CD14-positive monocyte (primary cell): Measurements from ENCODE around the gene SMIM43. TPM values are rescaled to one million over a fixed set of nuclear protein-coding genes. Genes with fewer than 3 reads are reported as not detected.

Source experiments
- DNase-seq, 3 donors: peaks; one replicate each; pipeline ENCODE4 v3.0.0-alpha.2; 2011 to 2022
- H2AFZ ChIP-seq: 2 replicates; pipeline ENCODE4 v1.6.0; 2012; ENCODE audit warnings: mild to moderate bottlenecking, low read depth, low read length, inconsistent platforms; ENCODE audit not compliant: insufficient read depth, poor library complexity, severe bottlenecking
- H3K27ac ChIP-seq, 2 donors: 1 replicate in 1 of 2; 2 replicates in 1 of 2; pipeline ENCODE4 v1.5.1; 2012 to 2013; ENCODE audit warnings: low read length in 2 of 2, control low read depth in 1 of 2, inconsistent platforms in 1 of 2, low read depth in 1 of 2, mild to moderate bottlenecking in 1 of 2
- H3K27me3 ChIP-seq, 2 donors: one replicate each; pipeline versions ENCODE4 v1.6.0 to v1.6.1; 2011 to 2013; ENCODE audit warnings: low read length in 2 of 2; ENCODE audit not compliant: control insufficient read depth in 2 of 2, insufficient read depth in 2 of 2
- H3K36me3 ChIP-seq, 2 donors: replicated peaks in 1 of 2; 1 replicate in 1 of 2; 2 replicates in 1 of 2; pipeline versions ENCODE4 v1.5.1 to v1.6.1; 2012 to 2013; ENCODE audit warnings: low read length in 2 of 2, control low read depth in 1 of 2, inconsistent platforms in 1 of 2, mild to moderate bottlenecking in 1 of 2; ENCODE audit not compliant: insufficient read depth in 2 of 2, control insufficient read depth in 1 of 2
- H3K4me1 ChIP-seq, 2 donors: 1 replicate in 1 of 2; 2 replicates in 1 of 2; pipeline versions ENCODE4 v1.5.1 to v1.6.1; 2012 to 2013; ENCODE audit warnings: low read length in 2 of 2, control low read depth in 1 of 2, inconsistent platforms in 1 of 2, mild to moderate bottlenecking in 1 of 2, moderate library complexity in 1 of 2; ENCODE audit not compliant: insufficient read depth in 2 of 2, control insufficient read depth in 1 of 2
- H3K4me2 ChIP-seq: replicated peaks from 2 replicates; pipeline ENCODE3; 2012; ENCODE audit warnings: low read length, moderate library complexity, mild to moderate bottlenecking; ENCODE audit not compliant: poor library complexity, severe bottlenecking; ENCODE audit errors: extremely low read depth
- H3K4me3 ChIP-seq, 3 experiments: fragments of 200-600 bp in 1 of 3; sonication (generic) in 1 of 3; replicated peaks in 1 of 3; 1 replicate in 2 of 3; 2 replicates in 1 of 3; pipeline ENCODE4 v1.5.1; 2011 to 2013; ENCODE audit warnings: low read length in 3 of 3, mild to moderate bottlenecking in 3 of 3, control low read depth in 2 of 3, low read depth in 2 of 3, inconsistent platforms in 1 of 3, moderate library complexity in 1 of 3
- H3K79me2 ChIP-seq: 2 replicates; pipeline ENCODE4 v1.6.0; 2012; ENCODE audit warnings: mild to moderate bottlenecking, control low read depth, inconsistent platforms, low read length, moderate library complexity; ENCODE audit not compliant: insufficient read depth
- H3K9ac ChIP-seq: 2 replicates; pipeline ENCODE4 v1.6.0; 2017; ENCODE audit warnings: low read length, mild to moderate bottlenecking; ENCODE audit not compliant: insufficient read depth, poor library complexity, severe bottlenecking
- H3K9me3 ChIP-seq, 2 donors: replicated peaks in 1 of 2; 1 replicate in 1 of 2; 2 replicates in 1 of 2; pipeline versions ENCODE4 v1.5.1 to v1.6.1; 2012 to 2013; ENCODE audit warnings: low read length in 2 of 2, control low read depth in 1 of 2; ENCODE audit not compliant: control insufficient read depth in 1 of 2, insufficient read depth in 1 of 2
- H4K20me1 ChIP-seq: 2 replicates; pipeline ENCODE4 v1.6.0; 2012; ENCODE audit warnings: mild to moderate bottlenecking, low read length, control low read depth, moderate library complexity; ENCODE audit not compliant: insufficient read depth
- H3K27ac Mint-ChIP-seq, 7 donors: one replicate each; pipeline ENCODE4 v1.8.0; 2020; ENCODE audit warnings: mild to moderate bottlenecking in 7 of 7, mixed read lengths in 7 of 7, moderate library complexity in 6 of 7, inconsistent platforms in 2 of 7
- H3K27me3 Mint-ChIP-seq, 3 donors: one replicate each; pipeline ENCODE4 v1.8.0; 2021 to 2022; ENCODE audit warnings: low read depth in 3 of 3, mild to moderate bottlenecking in 3 of 3, mixed read lengths in 3 of 3, moderate library complexity in 3 of 3, inconsistent platforms in 1 of 3
- H3K36me3 Mint-ChIP-seq, 2 donors: one replicate each; pipeline ENCODE4 v1.8.0; 2020; ENCODE audit warnings: mixed read lengths in 2 of 2, inconsistent platforms in 1 of 2, mild to moderate bottlenecking in 1 of 2
- H3K4me1 Mint-ChIP-seq: one replicate; pipeline ENCODE4 v1.8.0; 2020; ENCODE audit warnings: mild to moderate bottlenecking, mixed read lengths
- H3K4me3 Mint-ChIP-seq, 2 donors: one replicate each; pipeline ENCODE4 v1.8.0; 2020; ENCODE audit warnings: mild to moderate bottlenecking in 2 of 2, mixed read lengths in 2 of 2, moderate library complexity in 1 of 2
- H3K9me3 Mint-ChIP-seq, 7 donors: one replicate each; pipeline ENCODE4 v1.8.0; 2020 to 2022; ENCODE audit warnings: mixed read lengths in 7 of 7, mild to moderate bottlenecking in 6 of 7, moderate library complexity in 6 of 7, inconsistent platforms in 2 of 7
- CTCF ChIP-seq: fragments of 200-600 bp; IDR thresholded peaks from one replicate; pipeline ENCODE4 v1.8.0; 2022; ENCODE audit warnings: antibody characterized with exemption, mild to moderate bottlenecking
- WGBS: methylation state at CpG from one replicate; pipeline ENCODE4 v1.1.5; 2013; ENCODE audit warnings: missing lambda C conversion rate; ENCODE audit not compliant: insufficient coverage; 5-methylcytosine and 5-hydroxymethylcytosine counted together
- intact Hi-C, 2 donors: fragments of 100-400 bp; cut with micrococcal nuclease; formaldehyde crosslinking; loops; one replicate each; pipeline versions ENCODE4 v1.15.0 to v1.15.1; 2023
- polyA plus RNA-seq, 3 donors: library from polyadenylated mRNA; depleted of rRNA in 1 of 3; unstranded in 2 of 3; stranded (reverse) in 1 of 3; fragments of 300-500 nt in 2 of 3; fragments of >200 nt in 1 of 3; fragmentation: Illumina TruSeq in 2 of 3; gene quantifications; 1 replicate in 2 of 3; 2 replicates in 1 of 3; pipeline ENCODE4 v1.2.3, GENCODE V29; 2012 to 2021

SMIM43 gene
- polyA plus RNA-seq, 3 donors = not detected

GRCh38 chr4:121711263-121712000 is 53.5 kb downstream of the SMIM43 start:
- peaks cover 25 to 57% (median 36%) of the 10 kb centered on the region in 3 donors for H3K27me3 Mint-ChIP-seq
- H3K27ac ChIP-seq = no peak overlapping the region
- H3K79me2 ChIP-seq = no peaks in the 10 kb centered on the region
- H3K9ac ChIP-seq = peak overlapping the region; percentile 33
- intact Hi-C loops = no loop called here
- peaks cover 0 to 5% (median under 1%) of the 10 kb centered on the region in 7 donors for H3K9me3 Mint-ChIP-seq
- no peaks in the 10 kb centered on the region for H4K20me1 ChIP-seq
- H3K4me2 ChIP-seq = peak overlapping the region; percentile 53
- peak overlapping the region in 4 of 7 donors; percentile 16 to 42 (median 33) for H3K27ac Mint-ChIP-seq
- H3K9me3 ChIP-seq = no peaks in the 10 kb centered on the region
- no peaks in the 10 kb centered on the region for H3K36me3 ChIP-seq
- H3K4me1 ChIP-seq = peaks cover 0 to 4% of the 10 kb centered on the region in 2 donors
- peak overlapping the region; percentile 60 for H2AFZ ChIP-seq
- H3K4me3 ChIP-seq = peak overlapping the region in 2 of 3 experiments; percentile 1 to 56
- H3K4me3 Mint-ChIP-seq = peak overlapping the region; percentile 59 to 80
- peaks cover 10 to 35% of the 10 kb centered on the region in 2 donors for H3K27me3 ChIP-seq
- DNase-seq = peak; percentile 53 to 83 (median 61)
- H3K4me1 Mint-ChIP-seq = peaks cover 10% of the 10 kb centered on the region
- WGBS = 2% methylated on average over 17 of the region's 18 CpGs
- TF ChIP-seq CTCF = no peak
- no peaks in the 10 kb centered on the region for H3K36me3 Mint-ChIP-seq

GRCh38 chr4:121709766-121710405 is 55.1 kb downstream of the SMIM43 start:
- no peak overlapping the region for H3K27ac ChIP-seq
- Mint-ChIP-seq H3K4me1 (peaks cover 12% of the 10 kb centered on the region), H3K4me3 (peak overlapping the region in 1 of 2 donors; percentile 10), H3K27ac (no peak overlapping the region), H3K27me3 (peaks cover 21 to 52% (median 36%) of the 10 kb centered on the region in 3 donors), H3K9me3 (peaks cover 0 to 2% (median under 1%) of the 10 kb centered on the region in 7 donors), H3K36me3 (no peaks in the 10 kb centered on the region)
- peaks cover 0 to 4% of the 10 kb centered on the region in 2 donors for H3K4me1 ChIP-seq
- DNase-seq = no peak
- no peak overlapping the region for H3K9ac ChIP-seq
- no peaks in the 10 kb centered on the region for H3K9me3 ChIP-seq
- H3K36me3 ChIP-seq = no peaks in the 10 kb centered on the region
- intact Hi-C loops = no loop called here
- no peak overlapping the region for H3K4me2 ChIP-seq
- no peak overlapping the region for H2AFZ ChIP-seq
- no peaks in the 10 kb centered on the region for H4K20me1 ChIP-seq
- WGBS = 92% methylated on average over 2 of the region's 3 CpGs
- H3K79me2 ChIP-seq = no peaks in the 10 kb centered on the region
- H3K4me3 ChIP-seq = no peak overlapping the region
- H3K27me3 ChIP-seq = peaks cover 12 to 35% of the 10 kb centered on the region in 2 donors
- no peak for TF ChIP-seq CTCF

Other genes with a start within 250 kb of the SMIM43 start
- gene ANXA5, start 68.2 kb downstream of the SMIM43 start, polyA plus RNA-seq = 100 to 1,000 TPM; 312 to 796 (median 752) TPM
- 10 to 100 TPM; 13.9 to 21.4 (median 21.3) TPM for gene EXOSC9, start 36.2 kb upstream of the SMIM43 start, polyA plus RNA-seq
- under 1 TPM in 2 of 3 donors, not detected in 1; 0.20 to 0.23 TPM for gene CCNA2, start 58.7 kb upstream of the SMIM43 start, polyA plus RNA-seq
- 1 to 10 TPM; 4.2 to 6.6 (median 5.5) TPM for gene BBS7, start 105.3 kb upstream of the SMIM43 start, polyA plus RNA-seq
- gene TRPC3, start 186.9 kb upstream of the SMIM43 start, polyA plus RNA-seq = not detected